ENCODE results near the gene C8G.

Gene C8G

GRCh38 chr9:136934277-136934676, 10.8 kb upstream of the C8G start:
- DNase-seq (ENCODE audit: extremely low read depth, insufficient read length) = no peak
- Histone ChIP-seq H3K36me3 (ENCODE audit: control insufficient read depth, insufficient read depth, low read length) (peaks cover 4% of the 10 kb centered on the region), H3K4me3 (replicated peaks; ENCODE audit: low read depth, low read length) (no peak overlapping the region), H3K27me3 (replicated peaks; ENCODE audit: control insufficient read depth, insufficient read depth, low read length) (no peaks in the 10 kb centered on the region)
- no peak for TF ChIP-seq CTCF (IDR thresholded peaks at IDR 0.05; ENCODE audit: insufficient read depth, low read length, poor library complexity, severe bottlenecking)

GRCh38 chr9:136935651-136936050, 9.4 kb upstream of the C8G start:
- peaks cover 15% of the 10 kb centered on the region for H3K36me3 ChIP-seq (ENCODE audit: control insufficient read depth, insufficient read depth, low read length)
- DNase-seq (ENCODE audit: extremely low read depth, insufficient read length) = no peak
- no peak overlapping the region for H3K4me3 ChIP-seq (replicated peaks; ENCODE audit: low read depth, low read length)
- H3K27me3 ChIP-seq (replicated peaks; ENCODE audit: control insufficient read depth, insufficient read depth, low read length) = no peaks in the 10 kb centered on the region
- no peak for TF ChIP-seq CTCF (IDR thresholded peaks at IDR 0.05; ENCODE audit: insufficient read depth, low read length, poor library complexity, severe bottlenecking)

GRCh38 chr9:136936645-136937170, 8.3 kb upstream of the C8G start:
- no peak for TF ChIP-seq CTCF (IDR thresholded peaks at IDR 0.05; ENCODE audit: insufficient read depth, low read length, poor library complexity, severe bottlenecking)
- Histone ChIP-seq H3K36me3 (ENCODE audit: control insufficient read depth, insufficient read depth, low read length) (peaks cover 25% of the 10 kb centered on the region), H3K4me3 (replicated peaks; ENCODE audit: low read depth, low read length) (no peak overlapping the region), H3K27me3 (replicated peaks; ENCODE audit: control insufficient read depth, insufficient read depth, low read length) (no peaks in the 10 kb centered on the region)
- DNase-seq (ENCODE audit: extremely low read depth, insufficient read length) = no peak

GRCh38 chr9:136937186-136938001, 7.6 kb upstream of the C8G start:
- H3K4me3 ChIP-seq (replicated peaks; ENCODE audit: low read depth, low read length) = no peak overlapping the region
- no peaks in the 10 kb centered on the region for H3K27me3 ChIP-seq (replicated peaks; ENCODE audit: control insufficient read depth, insufficient read depth, low read length)
- no peak for TF ChIP-seq CTCF (IDR thresholded peaks at IDR 0.05; ENCODE audit: insufficient read depth, low read length, poor library complexity, severe bottlenecking)
- peak; percentile 9 for DNase-seq (ENCODE audit: extremely low read depth, insufficient read length)
- peaks cover 31% of the 10 kb centered on the region for H3K36me3 ChIP-seq (ENCODE audit: control insufficient read depth, insufficient read depth, low read length)

GRCh38 chr9:136939431-136939995, 5.5 kb upstream of the C8G start:
- no peak for TF ChIP-seq CTCF (IDR thresholded peaks at IDR 0.05; ENCODE audit: insufficient read depth, low read length, poor library complexity, severe bottlenecking)
- Histone ChIP-seq H3K4me3 (replicated peaks; ENCODE audit: low read depth, low read length) (no peak overlapping the region), H3K36me3 (ENCODE audit: control insufficient read depth, insufficient read depth, low read length) (peaks cover 33% of the 10 kb centered on the region), H3K27me3 (replicated peaks; ENCODE audit: control insufficient read depth, insufficient read depth, low read length) (no peaks in the 10 kb centered on the region)
- peak; percentile 6 for DNase-seq (ENCODE audit: extremely low read depth, insufficient read length)
